Frontal cortex (tissue), 4 donors: ENCODE measurements around the gene HIF3A. TPM values are rescaled to one million over a fixed set of nuclear protein-coding genes. Genes with fewer than 3 reads are reported as not detected.

Source experiments
- DNase-seq, 2 donors: peaks; one replicate each; pipeline ENCODE4 v3.0.0; 2012; ENCODE audit warnings: low spot score in 2 of 2
- FAIRE-seq: peaks from 2 replicates; lab custom pipeline; 2012; peaks lifted over from hg19 to GRCh38; lab: Jason Lieb, UNC
- total RNA-seq: library from RNA; depleted of rRNA; stranded (reverse); fragments of >200 nt; gene quantifications from one replicate; pipeline ENCODE4 v1.2.3, GENCODE V29; 2014
- donor health status: control.
- donor health status: control.
- donor health status: control.

The HIF3A gene
- total RNA-seq, 1 donor from 2014 or later, result 3.3 TPM

GRCh38 chr19:46351241-46352041 is 54.6 kb downstream of the HIF3A start:
- DNase-seq (no peak), FAIRE-seq (no peak)

GRCh38 chr19:46353730-46354528 is 57.1 kb downstream of the HIF3A start:
- FAIRE-seq (no peak), DNase-seq (no peak)

- DNase-seq (no peak), FAIRE-seq (no peak)
These were observed 58.6 kb downstream of the HIF3A start for GRCh38 chr19:46355234-46356148.

GRCh38 chr19:46356149-46357055 is 59.6 kb downstream of the HIF3A start:
- DNase-seq (no peak), FAIRE-seq (no peak)

- no peak for FAIRE-seq
- no peak for DNase-seq
These were observed 61.2 kb downstream of the HIF3A start for GRCh38 chr19:46357846-46358583.

- FAIRE-seq, result no peak
- no peak for DNase-seq
These were observed 65.1 kb downstream of the HIF3A start for GRCh38 chr19:46361915-46362314.

- DNase-seq (no peak), FAIRE-seq (no peak)
These were observed 67.5 kb downstream of the HIF3A start for GRCh38 chr19:46364359-46364758.

GRCh38 chr19:46365561-46365960 is 68.7 kb downstream of the HIF3A start:
- FAIRE-seq (no peak), DNase-seq (no peak)

GRCh38 chr19:46366620-46367292 is 69.9 kb downstream of the HIF3A start:
- no peak for DNase-seq
- FAIRE-seq, result no peak

- DNase-seq, result no peak
- FAIRE-seq, result no peak
These were observed 70.6 kb downstream of the HIF3A start for GRCh38 chr19:46367426-46367825.

- FAIRE-seq, result no peak
- DNase-seq, result no peak
These were observed 71.3 kb downstream of the HIF3A start for GRCh38 chr19:46368116-46368515.

GRCh38 chr19:46369817-46370216 is 73.0 kb downstream of the HIF3A start:
- no peak for FAIRE-seq
- no peak for DNase-seq

GRCh38 chr19:46371371-46371901 is 74.6 kb downstream of the HIF3A start:
- DNase-seq (no peak), FAIRE-seq (no peak)

GRCh38 chr19:46372901-46373490 is 76.2 kb downstream of the HIF3A start:
- DNase-seq (no peak), FAIRE-seq (no peak)

GRCh38 chr19:46373491-46374359 is 76.9 kb downstream of the HIF3A start:
- DNase-seq, result no peak
- FAIRE-seq, result no peak
